HG03442 (cell line): Measurements from ENCODE around the gene HOXA3.

ENCODE experiments used
- ATAC-seq: cut with Tn5 transposase; IDR thresholded peaks from one replicate; pipeline ENCODE4 v1.9.1; 2021; ENCODE audit warnings: mild to moderate bottlenecking, moderate library complexity; ENCODE audit not compliant: unreplicated experiment

The HOXA3 gene

GRCh38 chr7:27168265-27168947 is 16.0 kb upstream of the HOXA3 start:
- no peak for ATAC-seq

- ATAC-seq: no peak
Observed at GRCh38 chr7:27167916-27168264, 15.5 kb upstream of the HOXA3 start.

GRCh38 chr7:27166531-27167505 is 14.4 kb upstream of the HOXA3 start:
- ATAC-seq: no peak

- ATAC-seq: no peak
Observed at GRCh38 chr7:27165996-27166530, 13.7 kb upstream of the HOXA3 start.

- no peak for ATAC-seq
Observed at GRCh38 chr7:27165089-27165995, 13.0 kb upstream of the HOXA3 start, which contains the start of gene HOXA9. Gene HOXA9, minus strand, starts transcription at chr7:27165537. Its CDS starts 80 bp downstream, at chr7:27165457.

GRCh38 chr7:27164367-27165088 is 12.1 kb upstream of the HOXA3 start:
- no peak for ATAC-seq

- no peak for ATAC-seq
Observed at GRCh38 chr7:27164045-27164366, 11.6 kb upstream of the HOXA3 start.

- no peak for ATAC-seq
Observed at GRCh38 chr7:27163288-27164044, 11.1 kb upstream of the HOXA3 start.

- no peak for ATAC-seq
Observed at GRCh38 chr7:27162561-27163287, 10.3 kb upstream of the HOXA3 start.

GRCh38 chr7:27161721-27162560 is 9.6 kb upstream of the HOXA3 start:
- ATAC-seq: no peak

- ATAC-seq: no peak
Observed at GRCh38 chr7:27161214-27161720, 8.9 kb upstream of the HOXA3 start.

- ATAC-seq: peak; percentile 69
Observed at GRCh38 chr7:27160546-27161213, 8.3 kb upstream of the HOXA3 start.

- ATAC-seq: no peak
Observed at GRCh38 chr7:27160145-27160545, 7.8 kb upstream of the HOXA3 start.

GRCh38 chr7:27159266-27160144 is 7.1 kb upstream of the HOXA3 start:
- ATAC-seq: no peak

- ATAC-seq: no peak
Observed at GRCh38 chr7:27158436-27159265, 6.3 kb upstream of the HOXA3 start.
